NCI-H446 treated with DMSO at 0.1 percent for 48 hours (cell line): ENCODE results near the gene SHANK2.

Experiments
- DNase-seq: peaks from one replicate; lab custom pipeline; 2025; lab: John Stamatoyannopoulos, UW

SHANK2 gene

GRCh38 chr11:71202598-71202944, 49.8 kb downstream of the SHANK2 start:
- no peak for DNase-seq
